Spleen (tissue), 7 donors: ENCODE results near the gene UGT1A10.

Experiments used
- POLR2A ChIP-seq, 3 donors: fragments of 450-650 bp; IDR thresholded peaks; one replicate each; pipeline ENCODE4 v1.5.1; 2017; ENCODE audit warnings: antibody characterized with exemption in 3 of 3, mild to moderate bottlenecking in 1 of 3
- TF ChIP-seq, protein P1 (sequence below), 11 experiments: fragments of 200-600 bp in 7 of 11; fragments of 450-650 bp in 4 of 11; sonication (generic) in 4 of 11; IDR thresholded peaks in 8 of 11; conservative IDR thresholded peaks in 3 of 11; 1 replicate in 7 of 11; 2 replicates in 4 of 11; pipeline versions ENCODE4 v1.4.0 to v1.8.0; 2016 to 2021; ENCODE audit warnings: antibody characterized with exemption in 11 of 11, inconsistent platforms in 4 of 11, mild to moderate bottlenecking in 1 of 11
- donor health status: DM: no; HTN: no; CAD: no; lungs with moderate emphysema.
- donor health status: DM: no; HTN: no; CAD: no.
- donor health status: DM: no; HTN: no; CAD: no.

DNA sequence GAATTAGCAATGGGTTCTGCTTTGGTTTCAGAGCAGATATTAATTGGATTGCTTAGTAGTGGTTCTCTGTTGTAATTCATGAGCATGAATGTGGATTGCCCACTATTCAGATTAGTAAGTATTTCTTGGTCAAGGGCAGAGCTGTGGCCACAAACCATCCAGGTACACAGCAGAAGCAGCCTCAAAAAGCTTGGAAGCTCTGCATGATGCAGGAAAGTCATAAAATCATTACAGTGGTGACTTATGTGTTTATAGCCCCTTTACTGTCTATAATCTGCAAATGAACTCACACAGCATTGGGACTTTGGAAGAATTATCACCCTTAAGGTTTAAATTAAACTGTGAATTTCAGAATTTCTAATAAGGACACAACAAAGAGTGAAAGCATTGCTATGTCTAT is 121.9 kb downstream of the UGT1A10 start:
- TF ChIP-seq, protein P1, sequence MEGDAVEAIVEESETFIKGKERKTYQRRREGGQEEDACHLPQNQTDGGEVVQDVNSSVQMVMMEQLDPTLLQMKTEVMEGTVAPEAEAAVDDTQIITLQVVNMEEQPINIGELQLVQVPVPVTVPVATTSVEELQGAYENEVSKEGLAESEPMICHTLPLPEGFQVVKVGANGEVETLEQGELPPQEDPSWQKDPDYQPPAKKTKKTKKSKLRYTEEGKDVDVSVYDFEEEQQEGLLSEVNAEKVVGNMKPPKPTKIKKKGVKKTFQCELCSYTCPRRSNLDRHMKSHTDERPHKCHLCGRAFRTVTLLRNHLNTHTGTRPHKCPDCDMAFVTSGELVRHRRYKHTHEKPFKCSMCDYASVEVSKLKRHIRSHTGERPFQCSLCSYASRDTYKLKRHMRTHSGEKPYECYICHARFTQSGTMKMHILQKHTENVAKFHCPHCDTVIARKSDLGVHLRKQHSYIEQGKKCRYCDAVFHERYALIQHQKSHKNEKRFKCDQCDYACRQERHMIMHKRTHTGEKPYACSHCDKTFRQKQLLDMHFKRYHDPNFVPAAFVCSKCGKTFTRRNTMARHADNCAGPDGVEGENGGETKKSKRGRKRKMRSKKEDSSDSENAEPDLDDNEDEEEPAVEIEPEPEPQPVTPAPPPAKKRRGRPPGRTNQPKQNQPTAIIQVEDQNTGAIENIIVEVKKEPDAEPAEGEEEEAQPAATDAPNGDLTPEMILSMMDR (IDR thresholded peaks at IDR 0.05 in 8 of 11, conservative IDR thresholded peaks at IDR 0.05 in 3 of 11), result no peak
- TF ChIP-seq POLR2A (IDR thresholded peaks at IDR 0.05), result no peak
